ENCODE measurements around the gene FAAH2.
A peak's percentile ranks its signal among the peaks of the same experiment; 100 is the strongest.
"Not testable (repeated sequence)": the region's sequence is repeated elsewhere in the genome, so short reads cannot be mapped to it uniquely, and the experiment has no call there.

FAAH2 gene

GRCh38 chrX:57286507-57287251, at the start of gene FAAH2:
Gene FAAH2 (plus strand): TSS chrX:57286706. CDS start chrX:57286826, 120 bp downstream.
- DNase-seq: peak; percentile 63

GRCh38 chrX:57241967-57242366, 44.5 kb upstream of the FAAH2 start:
- DNase-seq: no peak

- no peak for DNase-seq
These were observed 34.5 kb upstream of the FAAH2 start for GRCh38 chrX:57251965-57252364.

GRCh38 chrX:57265126-57265525, 21.4 kb upstream of the FAAH2 start:
- no peak for DNase-seq

GRCh38 chrX:57266275-57266674, 20.2 kb upstream of the FAAH2 start:
- no peak for DNase-seq

GRCh38 chrX:57266871-57267270, 19.6 kb upstream of the FAAH2 start:
- DNase-seq: no peak

GRCh38 chrX:57267308-57267707, 19.2 kb upstream of the FAAH2 start:
- no peak for DNase-seq

- no peak for DNase-seq
These were observed 15.5 kb upstream of the FAAH2 start for GRCh38 chrX:57270980-57271379.

- DNase-seq: no peak
These were observed 3.9 kb upstream of the FAAH2 start for GRCh38 chrX:57282568-57282967.

- no peak for DNase-seq
These were observed 1.5 kb upstream of the FAAH2 start for GRCh38 chrX:57285001-57285400.

- no peak for DNase-seq
These were observed 2.6 kb downstream of the FAAH2 start for GRCh38 chrX:57289089-57289488.

- DNase-seq: no peak
These were observed 8.5 kb downstream of the FAAH2 start for GRCh38 chrX:57294961-57295360.

GRCh38 chrX:57295679-57296078, 9.2 kb downstream of the FAAH2 start:
- not testable (repeated sequence) for DNase-seq

GRCh38 chrX:57313583-57314215, 27.2 kb downstream of the FAAH2 start:
- DNase-seq: no peak

- no peak for DNase-seq
These were observed 42.5 kb downstream of the FAAH2 start for GRCh38 chrX:57329008-57329407.

GRCh38 chrX:57335790-57336189, 49.3 kb downstream of the FAAH2 start:
- not testable (repeated sequence) for DNase-seq

GRCh38 chrX:57353472-57354132, 67.1 kb downstream of the FAAH2 start:
- DNase-seq: no peak

- DNase-seq: no peak
These were observed 77.6 kb downstream of the FAAH2 start for GRCh38 chrX:57364145-57364544.

- DNase-seq: no peak
These were observed 79.9 kb downstream of the FAAH2 start for GRCh38 chrX:57366430-57366829.

- DNase-seq: no peak
These were observed 81.1 kb downstream of the FAAH2 start for GRCh38 chrX:57367649-57368048.

- no peak for DNase-seq
These were observed 81.7 kb downstream of the FAAH2 start for GRCh38 chrX:57368158-57368557.

GRCh38 chrX:57379296-57379695, 92.8 kb downstream of the FAAH2 start:
- DNase-seq: no peak

GRCh38 chrX:57380026-57380796, 93.7 kb downstream of the FAAH2 start:
- no peak for DNase-seq
